DOHH2 (cell line): ENCODE results near the gene APOL3.

Experiments
- H3F3A ChIP-seq: fragments of 200-600 bp; sonication (generic), shearing (Covaris generic); 2 replicates; pipeline ENCODE4 v1.6.0; 2016; ENCODE audit warnings: antibody characterized with exemption, mild to moderate bottlenecking; ENCODE audit not compliant: control insufficient read depth, insufficient read depth
- H3K27ac ChIP-seq: fragments of 200-600 bp; sonication (generic); 2 replicates; pipeline ENCODE4 v1.5.1; 2014; ENCODE audit warnings: low read depth, mild to moderate bottlenecking, low read length, moderate library complexity
- H3K27me3 ChIP-seq: fragments of 200-600 bp; sonication (generic); 2 replicates; pipeline ENCODE4 v1.6.1; 2014; ENCODE audit warnings: mild to moderate bottlenecking, low read length, mixed read lengths; ENCODE audit not compliant: control insufficient read depth
- H3K36me3 ChIP-seq: fragments of 200-600 bp; sonication (generic); 2 replicates; pipeline ENCODE4 v1.6.1; 2014; ENCODE audit warnings: mild to moderate bottlenecking, low read length, moderate library complexity, mixed read lengths; ENCODE audit not compliant: control insufficient read depth
- H3K4me1 ChIP-seq: fragments of 200-600 bp; sonication (generic); 2 replicates; pipeline ENCODE4 v1.6.1; 2014; ENCODE audit warnings: mild to moderate bottlenecking, low read length, mixed read lengths; ENCODE audit not compliant: control insufficient read depth
- H3K4me2 ChIP-seq: fragments of 200-600 bp; sonication (generic); 2 replicates; pipeline ENCODE4 v1.6.0; 2014; ENCODE audit warnings: mild to moderate bottlenecking, low read length, moderate library complexity
- H3K4me3 ChIP-seq: fragments of 200-600 bp; sonication (generic); 2 replicates; pipeline ENCODE4 v1.5.1; 2014; ENCODE audit warnings: mild to moderate bottlenecking, low read length, mixed read lengths
- H3K79me2 ChIP-seq: fragments of 200-600 bp; sonication (generic); 2 replicates; pipeline ENCODE4 v1.6.1; 2014; ENCODE audit warnings: mild to moderate bottlenecking, low read length, mixed read lengths; ENCODE audit not compliant: control insufficient read depth
- H3K9me2 ChIP-seq: fragments of 200-600 bp; sonication (generic); replicated peaks from 2 replicates; pipeline ENCODE4 v1.6.1; 2014; ENCODE audit warnings: mild to moderate bottlenecking, low read length, mixed read lengths; ENCODE audit not compliant: control insufficient read depth
- H3K9me3 ChIP-seq: fragments of 200-600 bp; sonication (generic); 2 replicates; pipeline ENCODE4 v1.6.1; 2014; ENCODE audit warnings: antibody characterized with exemption, low read length, mixed read lengths; ENCODE audit not compliant: control insufficient read depth, insufficient read depth
- H4K20me1 ChIP-seq: fragments of 200-600 bp; sonication (generic); 2 replicates; pipeline ENCODE4 v1.6.0; 2014; ENCODE audit warnings: low read depth, mild to moderate bottlenecking, antibody characterized with exemption, low read length, moderate library complexity; ENCODE audit not compliant: control insufficient read depth, insufficient read depth
- CTCF ChIP-seq: fragments of 200-600 bp; sonication (generic); IDR thresholded peaks from one replicate; pipeline ENCODE4 v1.5.1; 2014; ENCODE audit warnings: antibody characterized with exemption, mild to moderate bottlenecking, low read depth, low read length; ENCODE audit not compliant: poor library complexity, severe bottlenecking
- EZH2phosphoT487 ChIP-seq: fragments of 200-600 bp; sonication (generic); IDR thresholded peaks from 2 replicates; pipeline ENCODE4 v1.6.1; 2017; ENCODE audit warnings: borderline replicate concordance, mild to moderate bottlenecking, antibody characterized with exemption, low read length, moderate library complexity, mixed read lengths

Gene APOL3

GRCh38 chr22:36166086-36166485 lies 5.5 kb upstream of the APOL3 start:
- no peak overlapping the region for H3K27ac ChIP-seq
- no peaks in the 10 kb centered on the region for H3K9me3 ChIP-seq
- peaks cover 8% of the 10 kb centered on the region for H3K4me1 ChIP-seq
- H3K9me2 ChIP-seq: no peaks in the 10 kb centered on the region
- no peaks in the 10 kb centered on the region for H4K20me1 ChIP-seq
- H3K4me2 ChIP-seq: no peak overlapping the region
- no peak overlapping the region for H3K4me3 ChIP-seq
- H3K27me3 ChIP-seq: peaks cover 62% of the 10 kb centered on the region
- TF ChIP-seq CTCF: no peak
- no peak for TF ChIP-seq EZH2phosphoT487
- H3K36me3 ChIP-seq: no peaks in the 10 kb centered on the region
- H3F3A ChIP-seq: no peaks in the 10 kb centered on the region
- no peaks in the 10 kb centered on the region for H3K79me2 ChIP-seq

GRCh38 chr22:36165141-36165540 lies 4.6 kb upstream of the APOL3 start:
- Histone ChIP-seq H3K4me2 (no peak overlapping the region), H3K4me3 (no peak overlapping the region), H3K27ac (no peak overlapping the region), H3K9me2 (no peaks in the 10 kb centered on the region), H4K20me1 (no peaks in the 10 kb centered on the region), H3K79me2 (no peaks in the 10 kb centered on the region), H3K4me1 (peaks cover 8% of the 10 kb centered on the region), H3K36me3 (no peaks in the 10 kb centered on the region), H3K27me3 (peaks cover 71% of the 10 kb centered on the region), H3F3A (no peaks in the 10 kb centered on the region), H3K9me3 (no peaks in the 10 kb centered on the region)
- TF ChIP-seq CTCF: no peak

- Histone ChIP-seq H3K27ac (no peak overlapping the region), H3K36me3 (no peaks in the 10 kb centered on the region), H3K4me3 (no peak overlapping the region), H3K9me3 (no peaks in the 10 kb centered on the region), H3F3A (no peaks in the 10 kb centered on the region), H4K20me1 (no peaks in the 10 kb centered on the region), H3K4me2 (no peak overlapping the region), H3K4me1 (peaks cover 8% of the 10 kb centered on the region), H3K79me2 (no peaks in the 10 kb centered on the region), H3K27me3 (peaks cover 74% of the 10 kb centered on the region), H3K9me2 (no peaks in the 10 kb centered on the region)
- TF ChIP-seq CTCF: no peak
- TF ChIP-seq EZH2phosphoT487: no peak
These were observed 4.1 kb upstream of the APOL3 start for GRCh38 chr22:36164621-36165020.

GRCh38 chr22:36163497-36163896 lies 2.9 kb upstream of the APOL3 start:
- Histone ChIP-seq H3K9me2 (no peaks in the 10 kb centered on the region), H3K27ac (no peak overlapping the region), H3K4me1 (peaks cover 8% of the 10 kb centered on the region), H3F3A (no peaks in the 10 kb centered on the region), H4K20me1 (no peaks in the 10 kb centered on the region), H3K4me3 (no peak overlapping the region), H3K9me3 (no peaks in the 10 kb centered on the region), H3K36me3 (no peaks in the 10 kb centered on the region), H3K27me3 (peaks cover 76% of the 10 kb centered on the region), H3K79me2 (no peaks in the 10 kb centered on the region), H3K4me2 (no peak overlapping the region)
- no peak for TF ChIP-seq CTCF
- TF ChIP-seq EZH2phosphoT487: no peak
